Measurements from ENCODE around the gene ARVCF. TPM values are rescaled to one million over a fixed set of nuclear protein-coding genes. Genes with fewer than 3 reads are reported as not detected.

ARVCF gene
- total and polyA plus RNA-seq, 9 of the 15 experiments (the other 6 are each of a cell fraction or from before 2014, with no cell fraction given) = 0.03 to 97.4 (median 15.6) TPM

GRCh38 chr22:20027966-20028854, 11.6 kb upstream of the ARVCF start:
- ChIA-PET CTCF (ENCODE audit: low intra/inter-chr PET ratio) (interaction anchor here (0.6 to 4.2 kb wide), 5 partner anchors 30 to 93 kb away, joined by 3 to 30 read pairs (median 3); no protein-coding TSS in a partner anchor), POLR2A (interaction anchor here (0.6 to 4.4 kb wide), 6 partner anchors 7 to 57 kb away, joined by 3 to 19 read pairs (median 3); no protein-coding TSS in a partner anchor)
- Histone ChIP-seq H3K4me2 (ENCODE audit: insufficient read depth, low read length) (no peak overlapping the region), H3K79me2 (ENCODE audit: control insufficient read depth, insufficient read depth, low read length) (peaks cover 81% of the 10 kb centered on the region), H3K9me1 (ENCODE audit: control insufficient read depth, insufficient read depth, low read length) (peaks cover 19% of the 10 kb centered on the region), H4K20me1 (replicated peaks; ENCODE audit: control insufficient read depth, insufficient read depth, low read length) (peaks cover 55% of the 10 kb centered on the region), H2AFZ (ENCODE audit: low read depth, low read length) (no peak overlapping the region), H3K9ac (ENCODE audit: insufficient read depth in 1 of 2, low read depth in 2 of 2, low read length in 2 of 2) (peak overlapping the region in 1 of 2 experiments; percentile 72; a peak in 2 of 4 replicates), H3K9me3 (replicated peaks; ENCODE audit: control insufficient read depth, insufficient read depth, low read depth, low read length) (no peaks in the 10 kb centered on the region), H3K27me3 (ENCODE audit: control insufficient read depth in 2 of 2, insufficient read depth in 2 of 2, low read length in 2 of 2) (no peaks in the 10 kb centered on the region), H3K4me3 (no peak overlapping the region), H3K4me1 (replicated peaks in 1 of 2; ENCODE audit: control insufficient read depth in 2 of 2, insufficient read depth in 2 of 2, low read length in 2 of 2) (peaks cover 36 to 75% of the 10 kb centered on the region in 2 experiments), H3K27ac (ENCODE audit: extremely low read depth, low read depth, low read length) (no peak overlapping the region), H3K36me3 (ENCODE audit: control insufficient read depth, insufficient read depth, low read length) (peaks cover 66% of the 10 kb centered on the region)
- 70% methylated on average over 12 of the region's 12 CpGs for WGBS (ENCODE audit: insufficient coverage, low coverage, missing lambda C conversion rate)
- intact Hi-C loops (cut with micrococcal nuclease) (loop anchor here (1.0 to 10.0 kb wide), 3 partner anchors 58 to 613 kb away; partner anchors contain the start of genes GNB1L and RTL10), in situ Hi-C loops (cut with MboI) (no loop called here)
- ATAC-seq = peak; percentile 52
- peak in 1 of 4 experiments; percentile 78 for DNase-seq (ENCODE audit: extremely low read depth in 1 of 4, low spot score in 3 of 4)
- FAIRE-seq = peak; percentile 26
- BruUV-seq (replicated peaks) = no TSS peak
- TF ChIP-seq, protein P1, sequence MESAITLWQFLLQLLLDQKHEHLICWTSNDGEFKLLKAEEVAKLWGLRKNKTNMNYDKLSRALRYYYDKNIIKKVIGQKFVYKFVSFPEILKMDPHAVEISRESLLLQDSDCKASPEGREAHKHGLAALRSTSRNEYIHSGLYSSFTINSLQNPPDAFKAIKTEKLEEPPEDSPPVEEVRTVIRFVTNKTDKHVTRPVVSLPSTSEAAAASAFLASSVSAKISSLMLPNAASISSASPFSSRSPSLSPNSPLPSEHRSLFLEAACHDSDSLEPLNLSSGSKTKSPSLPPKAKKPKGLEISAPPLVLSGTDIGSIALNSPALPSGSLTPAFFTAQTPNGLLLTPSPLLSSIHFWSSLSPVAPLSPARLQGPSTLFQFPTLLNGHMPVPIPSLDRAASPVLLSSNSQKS (CRISPR knock-in tag; IDR thresholded peaks at IDR 0.05) = no peak
- TF ChIP-seq, protein P2, sequence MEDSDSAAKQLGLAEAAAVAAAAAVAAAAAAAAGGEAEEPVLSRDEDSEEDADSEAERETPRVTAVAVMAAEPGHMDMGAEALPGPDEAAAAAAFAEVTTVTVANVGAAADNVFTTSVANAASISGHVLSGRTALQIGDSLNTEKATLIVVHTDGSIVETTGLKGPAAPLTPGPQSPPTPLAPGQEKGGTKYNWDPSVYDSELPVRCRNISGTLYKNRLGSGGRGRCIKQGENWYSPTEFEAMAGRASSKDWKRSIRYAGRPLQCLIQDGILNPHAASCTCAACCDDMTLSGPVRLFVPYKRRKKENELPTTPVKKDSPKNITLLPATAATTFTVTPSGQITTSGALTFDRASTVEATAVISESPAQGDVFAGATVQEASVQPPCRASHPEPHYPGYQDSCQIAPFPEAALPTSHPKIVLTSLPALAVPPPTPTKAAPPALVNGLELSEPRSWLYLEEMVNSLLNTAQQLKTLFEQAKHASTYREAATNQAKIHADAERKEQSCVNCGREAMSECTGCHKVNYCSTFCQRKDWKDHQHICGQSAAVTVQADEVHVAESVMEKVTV (CRISPR knock-in tag; IDR thresholded peaks at IDR 0.05) = peak; percentile 58; the same call in 1 of the 2 replicates
- TF ChIP-seq TAL1 (IDR thresholded peaks at IDR 0.05) (no peak), WHSC1 (IDR thresholded peaks at IDR 0.05; ENCODE audit: low read length) (peak; percentile 54), SP1 (CRISPR knock-in tag; IDR thresholded peaks at IDR 0.05) (no peak), CHCHD3 (CRISPR knock-in tag; IDR thresholded peaks at IDR 0.05) (0 out of 2 replicates have a peak, but pooled peaks have one; percentile 32), THAP12 (CRISPR knock-in tag; IDR thresholded peaks at IDR 0.05) (peak; percentile 79; the same call in 1 of the 2 replicates), RAD21 (CRISPR knock-in tag; conservative IDR thresholded peaks at IDR 0.05 in 1 of 2, IDR thresholded peaks at IDR 0.05 in 1 of 2) (peak in 1 of 2 experiments; percentile 73; a peak in 3 of 4 replicates), NBN (IDR thresholded peaks at IDR 0.05; ENCODE audit: low read depth) (no peak), SMC3 (conservative IDR thresholded peaks at IDR 0.05; ENCODE audit: insufficient read depth, low read depth, low read length) (peak; percentile 76), SAP30 (IDR thresholded peaks at IDR 0.05; ENCODE audit: borderline replicate concordance, insufficient read depth, low read depth, low read length, poor library complexity, severe bottlenecking) (no peak)
- TF ChIP-seq, protein P3, sequence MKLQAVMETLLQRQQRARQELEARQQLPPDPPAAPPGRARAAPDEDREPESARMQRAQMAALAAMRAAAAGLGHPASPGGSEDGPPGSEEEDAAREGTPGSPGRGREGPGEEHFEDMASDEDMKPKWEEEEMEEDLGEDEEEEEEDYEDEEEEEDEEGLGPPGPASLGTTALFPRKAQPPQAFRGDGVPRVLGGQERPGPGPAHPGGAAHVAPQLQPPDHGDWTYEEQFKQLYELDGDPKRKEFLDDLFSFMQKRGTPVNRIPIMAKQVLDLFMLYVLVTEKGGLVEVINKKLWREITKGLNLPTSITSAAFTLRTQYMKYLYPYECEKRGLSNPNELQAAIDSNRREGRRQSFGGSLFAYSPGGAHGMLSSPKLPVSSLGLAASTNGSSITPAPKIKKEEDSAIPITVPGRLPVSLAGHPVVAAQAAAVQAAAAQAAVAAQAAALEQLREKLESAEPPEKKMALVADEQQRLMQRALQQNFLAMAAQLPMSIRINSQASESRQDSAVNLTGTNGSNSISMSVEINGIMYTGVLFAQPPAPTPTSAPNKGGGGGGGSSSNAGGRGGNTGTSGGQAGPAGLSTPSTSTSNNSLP (IDR thresholded peaks at IDR 0.05; ENCODE audit: borderline replicate concordance, low read depth, low read length) = peak; percentile 98

Data from K562 (cell line).